Stimulated activated effector memory CD8-positive, alpha-beta T cell treated with anti-CD3 and anti-CD28 coated beads, Interleukin-12 subunit alpha, Interleukin-12 subunit beta, amount 100 ng/mL, for 72 hours (primary cell): ENCODE data around the gene FAM98C.

ENCODE experiments used
- ATAC-seq: fragments of 150-1000 bp; cut with Tn5 transposase; 2 replicates; pipeline ENCODE4 v1.10.0; 2021
- DNase-seq, 2 donors: peaks; one replicate each; pipeline ENCODE4 v3.0.0; 2021 to 2022; ENCODE audit warnings: low spot score in 2 of 2
- H3K27ac Mint-ChIP-seq: one replicate; pipeline ENCODE4 v1.8.0; 2022; ENCODE audit warnings: mild to moderate bottlenecking, mixed read lengths
- H3K36me3 Mint-ChIP-seq: one replicate; pipeline ENCODE4 v1.8.0; 2022; ENCODE audit warnings: mild to moderate bottlenecking, mixed read lengths
- H3K4me1 Mint-ChIP-seq: one replicate; pipeline ENCODE4 v1.8.0; 2022; ENCODE audit warnings: mixed read lengths
- H3K4me3 Mint-ChIP-seq: one replicate; pipeline ENCODE4 v1.8.0; 2022; ENCODE audit warnings: mild to moderate bottlenecking, mixed read lengths
- H3K9me3 Mint-ChIP-seq: one replicate; pipeline ENCODE4 v1.8.0; 2022; ENCODE audit warnings: mixed read lengths

FAM98C gene

DNA sequence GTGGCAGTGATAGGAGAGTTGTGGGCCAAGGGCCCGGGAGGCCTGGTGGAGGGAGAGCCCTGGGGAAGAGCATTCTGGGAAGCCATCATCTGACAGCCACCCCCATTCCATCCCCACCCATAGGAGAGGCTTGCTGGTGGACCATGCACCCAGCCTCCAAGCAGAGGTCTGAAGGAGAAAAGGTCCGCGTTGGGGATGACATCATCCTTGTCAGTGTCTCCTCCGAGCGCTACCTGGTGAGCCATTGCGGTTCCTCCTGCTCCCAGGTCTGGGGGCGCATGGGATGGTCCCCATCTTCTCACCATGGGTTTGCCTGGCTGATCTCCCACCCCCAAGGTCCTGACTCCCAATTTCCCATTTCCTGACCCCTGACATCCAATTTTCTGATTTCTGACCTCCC, 41.1 kb downstream of the FAM98C start:
- no peaks in the 10 kb centered on the region for H3K9me3 Mint-ChIP-seq

DNA sequence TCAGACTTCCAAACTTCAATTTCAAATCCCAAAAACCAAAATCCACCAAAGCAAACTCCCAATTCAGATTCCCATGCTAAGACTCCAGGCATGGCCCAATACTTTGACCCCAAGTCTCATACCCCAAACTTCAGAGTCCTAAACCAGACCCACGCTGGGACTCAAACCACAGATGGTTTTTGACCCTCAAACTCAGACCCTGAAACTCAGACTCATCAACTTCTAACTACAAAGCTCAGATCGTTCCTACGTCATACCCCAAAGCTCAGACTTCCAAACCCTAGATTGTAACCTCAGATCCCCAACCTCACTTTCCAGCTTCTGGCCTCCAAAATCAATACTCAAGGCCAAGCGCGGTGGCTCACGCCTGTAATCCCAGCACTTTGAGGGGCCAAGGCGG, 42.5 kb downstream of the FAM98C start:
- no peaks in the 10 kb centered on the region for H3K9me3 Mint-ChIP-seq
- peaks cover 11% of the 10 kb centered on the region for H3K4me1 Mint-ChIP-seq
- no peak for ATAC-seq
- H3K36me3 Mint-ChIP-seq: peaks cover 61% of the 10 kb centered on the region
- DNase-seq: no peak
- H3K27ac Mint-ChIP-seq: peak overlapping the region; percentile 23
- no peak overlapping the region for H3K4me3 Mint-ChIP-seq

More for the DNA sequence above, 41.1 kb downstream of the FAM98C start:
- H3K4me1 Mint-ChIP-seq: peaks cover 11% of the 10 kb centered on the region
- DNase-seq: no peak
- H3K36me3 Mint-ChIP-seq: peaks cover 51% of the 10 kb centered on the region
- no peak for ATAC-seq
- H3K27ac Mint-ChIP-seq: peak overlapping the region; percentile 64
- no peak overlapping the region for H3K4me3 Mint-ChIP-seq

DNA sequence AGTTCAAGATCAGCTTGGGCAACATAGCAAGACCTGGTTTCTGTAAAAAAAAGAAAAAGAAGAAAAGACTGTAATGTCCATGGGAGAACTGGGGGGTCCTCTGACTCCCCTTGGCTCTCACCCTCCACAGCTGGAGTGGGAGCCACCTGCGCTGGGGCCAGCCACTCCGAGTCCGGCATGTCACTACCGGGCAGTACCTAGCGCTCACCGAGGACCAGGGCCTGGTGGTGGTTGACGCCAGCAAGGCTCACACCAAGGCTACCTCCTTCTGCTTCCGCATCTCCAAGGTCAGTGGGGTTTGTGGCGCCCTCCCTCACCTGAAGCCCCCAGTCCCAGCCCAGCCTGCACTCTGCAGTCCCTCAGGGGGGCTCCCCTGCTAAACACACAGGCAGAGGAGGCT, 45.3 kb downstream of the FAM98C start:
- ATAC-seq (peak; percentile 5), DNase-seq (no peak)
- H3K4me3 Mint-ChIP-seq: no peak overlapping the region
- H3K9me3 Mint-ChIP-seq: no peaks in the 10 kb centered on the region
- H3K27ac Mint-ChIP-seq: no peak overlapping the region
- H3K4me1 Mint-ChIP-seq: peaks cover 6% of the 10 kb centered on the region
- peaks cover 74% of the 10 kb centered on the region for H3K36me3 Mint-ChIP-seq

- peaks cover 70% of the 10 kb centered on the region for H3K36me3 Mint-ChIP-seq
- no peak for ATAC-seq
- H3K9me3 Mint-ChIP-seq: no peaks in the 10 kb centered on the region
- no peak overlapping the region for H3K4me3 Mint-ChIP-seq
- peaks cover 11% of the 10 kb centered on the region for H3K4me1 Mint-ChIP-seq
- DNase-seq: no peak
- no peak overlapping the region for H3K27ac Mint-ChIP-seq
Observed at GRCh38 chr19:38449518-38449917, 46.6 kb downstream of the FAM98C start.

DNA sequence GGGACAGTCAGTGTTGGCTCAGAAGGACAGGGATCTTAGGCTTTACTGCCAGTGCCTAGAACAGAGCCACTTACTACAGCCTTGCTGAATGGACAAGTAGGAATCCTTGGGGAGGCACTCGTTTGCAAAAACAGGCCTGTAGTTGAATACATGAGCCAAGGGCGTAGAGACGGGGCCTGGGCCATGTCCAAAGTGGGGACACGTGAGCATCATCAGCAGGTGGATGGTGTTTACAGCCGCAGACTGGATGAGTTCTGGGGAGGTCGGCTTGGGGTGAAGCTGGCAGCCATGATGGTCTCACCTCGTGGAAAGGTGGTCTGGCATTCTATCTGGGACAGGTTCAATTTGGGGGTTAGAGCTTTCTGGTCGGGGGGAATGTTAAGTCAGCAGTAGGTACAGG, 48.1 kb downstream of the FAM98C start:
- no peak for DNase-seq
- Mint-ChIP-seq H3K4me1 (peaks cover 10% of the 10 kb centered on the region), H3K27ac (no peak overlapping the region), H3K4me3 (no peak overlapping the region), H3K36me3 (peaks cover 70% of the 10 kb centered on the region), H3K9me3 (no peaks in the 10 kb centered on the region)
- no peak for ATAC-seq

DNA sequence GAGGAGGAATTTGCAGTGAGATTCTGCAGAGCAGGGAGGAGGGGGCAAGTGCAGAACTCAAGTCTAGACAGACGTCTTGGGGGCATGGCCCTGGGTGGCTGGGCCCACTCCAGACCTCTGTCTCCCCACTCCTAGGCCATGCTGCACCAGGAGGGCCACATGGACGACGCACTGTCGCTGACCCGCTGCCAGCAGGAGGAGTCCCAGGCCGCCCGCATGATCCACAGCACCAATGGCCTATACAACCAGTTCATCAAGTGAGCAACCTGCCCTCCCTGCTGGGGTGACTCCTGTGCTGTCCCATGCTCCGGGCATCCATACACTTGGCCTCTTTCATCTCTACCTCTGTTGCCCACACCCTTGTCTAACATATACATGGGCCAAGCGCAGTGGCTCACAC, 48.7 kb downstream of the FAM98C start:
- Mint-ChIP-seq H3K4me1 (peaks cover 7% of the 10 kb centered on the region), H3K27ac (no peak overlapping the region), H3K4me3 (no peak overlapping the region), H3K9me3 (no peaks in the 10 kb centered on the region), H3K36me3 (peaks cover 72% of the 10 kb centered on the region)
- ATAC-seq (no peak), DNase-seq (no peak)

- Mint-ChIP-seq H3K4me3 (no peak overlapping the region), H3K27ac (peak overlapping the region; percentile 60), H3K9me3 (no peaks in the 10 kb centered on the region), H3K4me1 (peaks cover 7% of the 10 kb centered on the region), H3K36me3 (peaks cover 83% of the 10 kb centered on the region)
- DNase-seq: no peak
- peak; percentile 51 for ATAC-seq
Observed at GRCh38 chr19:38452430-38453366, 49.8 kb downstream of the FAM98C start.

- peak overlapping the region; percentile 60 for H3K27ac Mint-ChIP-seq
- ATAC-seq: peak; percentile 27
- no peak for DNase-seq
- peaks cover 7% of the 10 kb centered on the region for H3K4me1 Mint-ChIP-seq
- no peaks in the 10 kb centered on the region for H3K9me3 Mint-ChIP-seq
- peaks cover 91% of the 10 kb centered on the region for H3K36me3 Mint-ChIP-seq
- no peak overlapping the region for H3K4me3 Mint-ChIP-seq
Observed at GRCh38 chr19:38453596-38453995, 50.7 kb downstream of the FAM98C start.

DNA sequence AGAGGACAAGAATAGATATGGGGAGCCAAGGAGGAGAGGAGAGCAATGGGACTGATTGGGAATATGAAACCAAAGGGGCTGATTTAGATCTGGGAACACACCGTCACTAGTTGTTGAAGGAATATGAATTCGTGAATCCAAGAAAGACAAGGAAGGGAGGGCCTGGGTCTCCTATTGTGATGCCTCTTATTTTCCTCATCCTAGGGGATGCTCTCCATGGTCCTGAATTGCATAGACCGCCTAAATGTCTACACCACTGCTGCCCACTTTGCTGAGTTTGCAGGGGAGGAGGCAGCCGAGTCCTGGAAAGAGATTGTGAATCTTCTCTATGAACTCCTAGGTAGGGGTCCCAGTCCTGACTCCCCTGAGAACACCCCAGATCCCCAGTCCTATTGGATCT, 52.1 kb downstream of the FAM98C start:
- ATAC-seq: no peak
- Mint-ChIP-seq H3K4me3 (no peak overlapping the region), H3K36me3 (peaks cover 91% of the 10 kb centered on the region), H3K4me1 (peaks cover 7% of the 10 kb centered on the region), H3K9me3 (no peaks in the 10 kb centered on the region), H3K27ac (no peak overlapping the region)
- DNase-seq: no peak

- H3K36me3 Mint-ChIP-seq: peaks cover 83% of the 10 kb centered on the region
- H3K27ac Mint-ChIP-seq: no peak overlapping the region
- no peak overlapping the region for H3K4me3 Mint-ChIP-seq
- no peak for DNase-seq
- no peak for ATAC-seq
- H3K4me1 Mint-ChIP-seq: peaks cover 7% of the 10 kb centered on the region
- H3K9me3 Mint-ChIP-seq: no peaks in the 10 kb centered on the region
Observed at GRCh38 chr19:38457202-38457601, 54.3 kb downstream of the FAM98C start.

DNA sequence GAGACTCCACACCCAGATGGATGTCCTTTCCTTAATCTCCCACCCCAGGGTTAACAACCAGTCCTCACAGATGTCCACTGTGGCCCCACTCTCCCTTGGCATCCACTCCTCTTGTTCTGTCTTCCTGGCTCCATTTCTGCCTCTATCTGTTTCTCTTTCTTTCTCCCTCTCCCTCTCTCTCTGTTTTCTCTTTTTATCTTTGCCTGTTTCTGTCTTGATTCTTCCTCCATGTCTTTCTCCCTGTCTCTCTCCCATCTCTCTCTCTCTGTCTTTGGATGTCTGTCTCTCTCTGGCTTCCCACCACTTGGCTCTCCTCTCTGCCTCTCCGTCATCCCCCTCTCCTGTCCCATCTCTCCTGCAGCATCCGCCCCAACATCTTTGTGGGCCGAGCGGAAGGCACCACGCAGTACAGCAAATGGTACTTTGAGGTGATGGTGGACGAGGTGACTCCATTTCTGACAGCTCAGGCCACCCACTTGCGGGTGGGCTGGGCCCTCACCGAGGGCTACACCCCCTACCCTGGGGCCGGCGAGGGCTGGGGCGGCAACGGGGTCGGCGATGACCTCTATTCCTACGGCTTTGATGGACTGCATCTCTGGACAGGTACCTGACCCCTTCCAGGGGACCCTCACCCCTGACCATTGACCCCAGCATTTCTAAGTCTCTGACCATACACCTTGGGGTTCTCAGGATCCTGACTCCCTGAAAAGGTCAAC, 55.0 kb downstream of the FAM98C start:
- Mint-ChIP-seq H3K27ac (no peak overlapping the region), H3K4me3 (no peak overlapping the region), H3K4me1 (peaks cover 7% of the 10 kb centered on the region), H3K36me3 (peaks cover 83% of the 10 kb centered on the region), H3K9me3 (no peaks in the 10 kb centered on the region)
- DNase-seq (no peak), ATAC-seq (no peak)
